GM21515 (cell line): Measurements from ENCODE around the gene SORCS1.
A peak's percentile ranks its signal among the peaks of the same experiment; 100 is the strongest.

ENCODE experiments used
- ATAC-seq: cut with Tn5 transposase; IDR thresholded peaks from one replicate; pipeline ENCODE4 v1.9.1; 2021; ENCODE audit not compliant: unreplicated experiment

SORCS1 gene

GRCh38 chr10:106908225-106908624, 256.3 kb downstream of the SORCS1 start:
- no peak for ATAC-seq

- no peak for ATAC-seq
Observed at GRCh38 chr10:106904209-106904608, 260.3 kb downstream of the SORCS1 start.

- ATAC-seq = no peak
Observed at GRCh38 chr10:106903180-106903579, 261.3 kb downstream of the SORCS1 start.

- no peak for ATAC-seq
Observed at GRCh38 chr10:106900016-106900652, 264.4 kb downstream of the SORCS1 start.

GRCh38 chr10:106898446-106898845, 266.1 kb downstream of the SORCS1 start:
- ATAC-seq = no peak

GRCh38 chr10:106897719-106898118, 266.8 kb downstream of the SORCS1 start:
- ATAC-seq = no peak

GRCh38 chr10:106894692-106895091, 269.8 kb downstream of the SORCS1 start:
- no peak for ATAC-seq

- no peak for ATAC-seq
Observed at GRCh38 chr10:106877574-106877973, 286.9 kb downstream of the SORCS1 start.

GRCh38 chr10:106874604-106874889, 290.0 kb downstream of the SORCS1 start:
- ATAC-seq = no peak

- no peak for ATAC-seq
Observed at GRCh38 chr10:106873770-106874603, 290.5 kb downstream of the SORCS1 start.

- no peak for ATAC-seq
Observed at GRCh38 chr10:106872176-106872575, 292.3 kb downstream of the SORCS1 start.

GRCh38 chr10:106866244-106866845, 298.2 kb downstream of the SORCS1 start:
- ATAC-seq = no peak

GRCh38 chr10:106864031-106864430, 300.5 kb downstream of the SORCS1 start:
- no peak for ATAC-seq

- ATAC-seq = no peak
Observed at GRCh38 chr10:106863549-106863948, 301.0 kb downstream of the SORCS1 start.

- no peak for ATAC-seq
Observed at GRCh38 chr10:106859892-106860652, 304.4 kb downstream of the SORCS1 start.

GRCh38 chr10:106857728-106858127, 306.8 kb downstream of the SORCS1 start:
- ATAC-seq = no peak

GRCh38 chr10:106857213-106857612, 307.3 kb downstream of the SORCS1 start:
- ATAC-seq = no peak

- ATAC-seq = peak; percentile 94
Observed at GRCh38 chr10:106836933-106837663, 327.4 kb downstream of the SORCS1 start.

- ATAC-seq = no peak
Observed at GRCh38 chr10:106832846-106833245, 331.7 kb downstream of the SORCS1 start.

GRCh38 chr10:106830471-106830870, 334.0 kb downstream of the SORCS1 start:
- no peak for ATAC-seq

GRCh38 chr10:106830006-106830405, 334.5 kb downstream of the SORCS1 start:
- ATAC-seq = no peak
